ENCODE measurements around the gene TTPAL. TPM values are rescaled to one million over a fixed set of nuclear protein-coding genes. Genes with fewer than 3 reads are reported as not detected.

TTPAL gene
- total and polyA plus RNA-seq, 2 of the 4 experiments (the other 2 are of a cell fraction), result 8.2 to 18.1 TPM

DNA sequence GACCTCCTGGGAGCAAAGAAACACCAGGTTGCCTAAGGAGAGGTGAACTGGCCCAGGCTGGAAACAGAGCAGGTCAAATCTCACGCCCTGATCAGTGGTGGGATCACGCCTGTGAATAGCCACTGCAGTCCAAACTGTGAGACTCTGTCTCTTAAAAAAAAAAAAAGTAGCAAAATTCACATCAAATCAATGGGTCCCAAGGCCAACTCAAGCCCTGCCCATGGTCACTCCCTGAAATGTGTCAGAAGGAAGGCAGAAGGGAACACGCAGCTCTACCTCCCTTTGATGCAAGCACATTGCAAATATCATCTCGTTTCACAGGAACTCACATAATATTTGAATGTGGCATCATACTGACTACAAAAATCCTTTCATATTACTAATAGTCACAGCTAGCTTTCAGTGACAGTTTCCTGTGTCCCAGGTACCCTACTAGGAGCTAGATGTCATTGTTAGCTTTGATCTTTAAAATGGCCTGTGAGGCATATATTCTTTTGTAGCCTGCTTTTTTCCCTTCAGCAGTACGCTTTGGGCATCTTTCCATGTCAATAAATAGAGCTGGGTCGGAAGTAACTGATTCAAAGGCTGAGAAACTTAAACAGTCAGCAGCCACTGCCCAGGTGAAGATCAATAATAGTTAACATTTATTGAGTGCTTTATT, 14.4 kb upstream of the TTPAL start:
- Histone ChIP-seq H3K9ac (ENCODE audit: low read depth, low read length) (no peak overlapping the region), H2AK9ac (replicated peaks; ENCODE audit: low read depth, low read length, poor library complexity) (no peak overlapping the region), H4K20me1 (ENCODE audit: insufficient read depth, low read length) (no peaks in the 10 kb centered on the region), H3K27me3 (ENCODE audit: control insufficient read depth, insufficient read depth, low read length) (peaks cover 18% of the 10 kb centered on the region), H2BK5ac (ENCODE audit: low read depth, low read length, poor library complexity, severe bottlenecking) (no peak overlapping the region), H4K8ac (ENCODE audit: low read depth in 2 of 2, low read length in 2 of 2) (no peak overlapping the region), H3K4me2 (ENCODE audit: low read depth, low read length) (no peak overlapping the region), H3K9me3 (ENCODE audit: control insufficient read depth, insufficient read depth, low read length) (no peaks in the 10 kb centered on the region), H2BK120ac (ENCODE audit: low read depth, low read length) (no peak overlapping the region), H3K56ac (ENCODE audit: extremely low read depth, insufficient read depth, low read length) (no peak overlapping the region), H2AK5ac (ENCODE audit: low read depth, low read length) (no peak overlapping the region), H3K27ac (ENCODE audit: insufficient read depth, low read length) (no peak overlapping the region), H3K4ac (ENCODE audit: low read depth, low read length) (no peak overlapping the region), H3K14ac (replicated peaks; ENCODE audit: low read depth, low read length) (no peak overlapping the region), H3K9me1 (ENCODE audit: insufficient read depth, low read length) (no peaks in the 10 kb centered on the region), H2BK20ac (ENCODE audit: low read depth, low read length) (no peak overlapping the region), H2AFZ (replicated peaks; ENCODE audit: low read length, poor library complexity) (no peak overlapping the region), H3K36me3 (ENCODE audit: control insufficient read depth, insufficient read depth, low read length) (no peaks in the 10 kb centered on the region), H4K91ac (ENCODE audit: insufficient read depth, low read depth, low read length) (no peak overlapping the region), H4K5ac (ENCODE audit: low read depth, low read length) (no peak overlapping the region), H3K79me1 (ENCODE audit: low read depth in 1 of 2, low read length in 2 of 2) (no peaks in the 10 kb centered on the region), H3K4me1 (ENCODE audit: control insufficient read depth, insufficient read depth, low read length) (no peaks in the 10 kb centered on the region), H2BK15ac (ENCODE audit: low read depth, low read length) (no peak overlapping the region), H3K18ac (ENCODE audit: low read depth, low read length) (no peak overlapping the region), H3K4me3 (ENCODE audit: insufficient read depth, low read depth, low read length) (no peak overlapping the region), H3K23ac (ENCODE audit: low read depth, low read length) (no peak overlapping the region)
- no TSS peak for BruUV-seq (replicated peaks)
- in situ Hi-C loops (cut with MboI; ENCODE audit: low sequenced_read_pairs) (no loop called here), intact Hi-C loops (cut with micrococcal nuclease) (loop anchor here (1.0 to 5.0 kb wide), 3 partner anchors 77 to 344 kb away; no protein-coding TSS in a partner anchor), dilution Hi-C loops (cut with HindIII; ENCODE audit: low sequenced_read_pairs, unreplicated experiment) (loop anchor here (10.0 kb wide), 1 partner anchor 66 kb away; no protein-coding TSS in a partner anchor)
- DNase-seq, result no peak
- CTCF ChIA-PET, result interaction anchor here (0.6 to 1.4 kb wide), 4 partner anchors 10 to 598 kb away, joined by 3 to 5 read pairs (median 4); no protein-coding TSS in a partner anchor
- 73% methylated on average over 3 of the region's 6 CpGs; no CpG with 5 or more reads in 1 of the 2 experiments for WGBS, 2 experiments (ENCODE audit: extremely low coverage in 2 of 2, insufficient read length in 1 of 2)
- ATAC-seq (ENCODE audit: low read depth), result no peak
- POLR2A ChIA-PET (ENCODE audit: unreplicated experiment), result no interaction called here
- TF ChIP-seq, protein P1, sequence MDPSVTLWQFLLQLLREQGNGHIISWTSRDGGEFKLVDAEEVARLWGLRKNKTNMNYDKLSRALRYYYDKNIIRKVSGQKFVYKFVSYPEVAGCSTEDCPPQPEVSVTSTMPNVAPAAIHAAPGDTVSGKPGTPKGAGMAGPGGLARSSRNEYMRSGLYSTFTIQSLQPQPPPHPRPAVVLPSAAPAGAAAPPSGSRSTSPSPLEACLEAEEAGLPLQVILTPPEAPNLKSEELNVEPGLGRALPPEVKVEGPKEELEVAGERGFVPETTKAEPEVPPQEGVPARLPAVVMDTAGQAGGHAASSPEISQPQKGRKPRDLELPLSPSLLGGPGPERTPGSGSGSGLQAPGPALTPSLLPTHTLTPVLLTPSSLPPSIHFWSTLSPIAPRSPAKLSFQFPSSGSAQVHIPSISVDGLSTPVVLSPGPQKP (IDR thresholded peaks at IDR 0.05; ENCODE audit: borderline replicate concordance, low read depth, low read length), result no peak
- no peak for TF ChIP-seq MAFK (IDR thresholded peaks at IDR 0.05; ENCODE audit: low read depth, low read length)
- no peak for TF ChIP-seq POLR2A (IDR thresholded peaks at IDR 0.05; ENCODE audit: low read depth, low read length)
- TF ChIP-seq SMC3 (IDR thresholded peaks at IDR 0.05; ENCODE audit: low read depth, low read length), result no peak
- TF ChIP-seq CHD1 (IDR thresholded peaks at IDR 0.05; ENCODE audit: low read depth, low read length), result no peak
- no peak for TF ChIP-seq RAD21 (IDR thresholded peaks at IDR 0.05; ENCODE audit: low read length)
- TF ChIP-seq CEBPB (IDR thresholded peaks at IDR 0.05; ENCODE audit: low read depth, low read length), result no peak
- no peak for TF ChIP-seq NFE2L2 (IDR thresholded peaks at IDR 0.05; ENCODE audit: low read depth, low read length)

All from IMR-90 (cell line).